ENCODE measurements around the gene ACP1.
A peak's percentile ranks its signal among the peaks of the same experiment; 100 is the strongest.

ACP1 gene

GRCh38 chr2:289362-290089, 24.8 kb downstream of the ACP1 start:
- no peak for TF ChIP-seq CTCF (IDR thresholded peaks at IDR 0.05; ENCODE audit: low read depth, low read length)
- H3K4me3 ChIP-seq (ENCODE audit: low read depth, low read length) = peak overlapping the region; percentile 60

- H3K4me3 ChIP-seq (ENCODE audit: low read depth, low read length) = peak overlapping the region; percentile 60
- peak; percentile 92 for TF ChIP-seq CTCF (IDR thresholded peaks at IDR 0.05; ENCODE audit: low read depth, low read length)
Observed at GRCh38 chr2:290090-290722, 25.5 kb downstream of the ACP1 start.

- no peak for TF ChIP-seq CTCF (IDR thresholded peaks at IDR 0.05; ENCODE audit: low read depth, low read length)
- no peak overlapping the region for H3K4me3 ChIP-seq (ENCODE audit: low read depth, low read length)
Observed at GRCh38 chr2:295090-295489, 30.3 kb downstream of the ACP1 start.

- no peak for TF ChIP-seq CTCF (IDR thresholded peaks at IDR 0.05; ENCODE audit: low read depth, low read length)
- H3K4me3 ChIP-seq (ENCODE audit: low read depth, low read length) = no peak overlapping the region
Observed at GRCh38 chr2:296354-296753, 31.6 kb downstream of the ACP1 start.

- no peak overlapping the region for H3K4me3 ChIP-seq (ENCODE audit: low read depth, low read length)
- no peak for TF ChIP-seq CTCF (IDR thresholded peaks at IDR 0.05; ENCODE audit: low read depth, low read length)
Observed at GRCh38 chr2:305366-305765, 40.6 kb downstream of the ACP1 start.

GRCh38 chr2:309148-309953, 44.6 kb downstream of the ACP1 start:
- H3K4me3 ChIP-seq (ENCODE audit: low read depth, low read length) = no peak overlapping the region
- TF ChIP-seq CTCF (IDR thresholded peaks at IDR 0.05; ENCODE audit: low read depth, low read length) = no peak

Data from WI38 (cell line).